ENCODE measurements around the gene CHCHD6. TPM values are rescaled to one million over a fixed set of nuclear protein-coding genes. Genes with fewer than 3 reads are reported as not detected.
A peak's percentile ranks its signal among the peaks of the same experiment; 100 is the strongest.

The CHCHD6 gene
- total RNA-seq, 6 experiments from 2014 or later, result 1.7 to 5.3 (median 4.2) TPM

- no peak overlapping the region for H3K27ac ChIP-seq
- 86% methylated on average over 1 of the region's 1 CpG for WGBS (ENCODE audit: insufficient coverage, low coverage, low lambda C conversion rate, missing lambda C conversion rate)
- intact Hi-C loops (cut with DNase I), result no loop called here
- ATAC-seq (no peak), DNase-seq (no peak)
- no peaks in the 10 kb centered on the region for H3K9me3 ChIP-seq
- no peaks in the 10 kb centered on the region for H3K4me1 ChIP-seq
- no peaks in the 10 kb centered on the region for H3K36me3 ChIP-seq
- no peaks in the 10 kb centered on the region for H3K27me3 ChIP-seq
- no peak overlapping the region for H3K4me3 ChIP-seq
- TF ChIP-seq CTCF (IDR thresholded peaks at IDR 0.05) (no peak), POLR2A (IDR thresholded peaks at IDR 0.05) (no peak)
Measured at GRCh38 chr3:126827121-126827520, 123.1 kb downstream of the CHCHD6 start.

- 96% methylated on average over 3 of the region's 5 CpGs for WGBS (ENCODE audit: insufficient coverage, low coverage, low lambda C conversion rate, missing lambda C conversion rate)
- Histone ChIP-seq H3K4me3 (no peak overlapping the region), H3K27me3 (no peaks in the 10 kb centered on the region), H3K4me1 (no peaks in the 10 kb centered on the region), H3K9me3 (no peaks in the 10 kb centered on the region), H3K36me3 (no peaks in the 10 kb centered on the region), H3K27ac (no peak overlapping the region)
- ATAC-seq (no peak), DNase-seq (no peak)
- TF ChIP-seq POLR2A (IDR thresholded peaks at IDR 0.05) (no peak), CTCF (IDR thresholded peaks at IDR 0.05) (no peak)
- intact Hi-C loops (cut with DNase I), result no loop called here
Measured at GRCh38 chr3:126828306-126828705, 124.3 kb downstream of the CHCHD6 start.

- H3K36me3 ChIP-seq, result no peaks in the 10 kb centered on the region
- H3K27ac ChIP-seq, result no peak overlapping the region
- 71% methylated on average over 3 of the region's 5 CpGs for WGBS (ENCODE audit: insufficient coverage, low coverage, low lambda C conversion rate, missing lambda C conversion rate)
- DNase-seq, result no peak
- no peaks in the 10 kb centered on the region for H3K4me1 ChIP-seq
- no peak overlapping the region for H3K4me3 ChIP-seq
- H3K27me3 ChIP-seq, result no peaks in the 10 kb centered on the region
- H3K9me3 ChIP-seq, result no peaks in the 10 kb centered on the region
- TF ChIP-seq CTCF (IDR thresholded peaks at IDR 0.05) (no peak), POLR2A (IDR thresholded peaks at IDR 0.05) (no peak)
- intact Hi-C loops (cut with DNase I), result no loop called here
- no peak for ATAC-seq
Measured at GRCh38 chr3:126832933-126833332, 128.9 kb downstream of the CHCHD6 start.

- Histone ChIP-seq H3K27ac (no peak overlapping the region), H3K27me3 (no peaks in the 10 kb centered on the region), H3K36me3 (no peaks in the 10 kb centered on the region), H3K4me1 (no peaks in the 10 kb centered on the region), H3K9me3 (no peaks in the 10 kb centered on the region), H3K4me3 (no peak overlapping the region)
- ATAC-seq (no peak), DNase-seq (peak in 1 of 3 donors; percentile 34)
- TF ChIP-seq CTCF (IDR thresholded peaks at IDR 0.05), result no peak
- TF ChIP-seq POLR2A (IDR thresholded peaks at IDR 0.05), result no peak
- 94% methylated on average over 3 of the region's 13 CpGs for WGBS (ENCODE audit: insufficient coverage, low coverage, low lambda C conversion rate, missing lambda C conversion rate)
- intact Hi-C loops (cut with DNase I), result no loop called here
Measured at GRCh38 chr3:126834596-126835471, 130.8 kb downstream of the CHCHD6 start.

Data from right lobe of liver (tissue), 6 donors.